HCT116 (cell line): ENCODE data around the gene BORCS5. TPM values are rescaled to one million over a fixed set of nuclear protein-coding genes. Genes with fewer than 3 reads are reported as not detected.

ENCODE experiments used
- ATAC-seq: fragments of 200-7000 bp; cut with Tn5 transposase; 2 replicates; pipeline ENCODE4 v1.9.1; 2020; ENCODE audit warnings: mild to moderate bottlenecking, moderate library complexity
- BruUV-seq: library from RNA; stranded (reverse); fragments of 400-500 nt; replicated peaks from 2 replicates; lab custom pipeline; 2021; lab: Mats Ljungman, UMichigan
- CTCF ChIA-PET: fragments of 300-600 bp; sonication (Branson Sonifier 250); formaldehyde crosslinking; loops from one replicate; lab custom pipeline; 2021; ENCODE audit warnings: antibody characterized with exemption; lab: Charles Lee
- POLR2A ChIA-PET: fragments of 300-600, 350-600 bp; sonication (Branson Sonifier 250); formaldehyde crosslinking; loops from one replicate; lab custom pipeline; 2021; ENCODE audit warnings: antibody characterized with exemption; lab: Charles Lee
- RAD21 ChIA-PET, 2 experiments: fragments of 300-600 bp; sonication (Branson Sonifier 250); formaldehyde crosslinking; loops; one replicate each; lab custom pipeline; 2023; ENCODE audit warnings: low total read pairs in 2 of 2; ENCODE audit not compliant: uncharacterized antibody in 2 of 2, unreplicated experiment in 2 of 2, low non-redundant PET in 1 of 2; lab: Charles Lee
- DNase-seq: peaks from one replicate; pipeline ENCODE4 v3.0.0-alpha.2; 2010; ENCODE audit warnings: low read depth, low spot score
- H2AFZ ChIP-seq: fragments of 200-600 bp; shearing (Covaris generic), sonication (generic); 2 replicates; pipeline ENCODE4 v1.6.1; 2017; ENCODE audit warnings: low read depth, mixed run types, mixed read lengths, antibody characterized with exemption, low read length; ENCODE audit not compliant: poor library complexity, severe bottlenecking
- H3K27ac ChIP-seq: 2 replicates; pipeline ENCODE4 v1.5.1; 2012; ENCODE audit warnings: low read depth, low read length
- H3K27me3 ChIP-seq: fragments of 200-600 bp; sonication (generic); 2 replicates; pipeline ENCODE4 v1.6.1; 2016; ENCODE audit warnings: mixed run types, low read length, mixed read lengths; ENCODE audit not compliant: insufficient read depth
- H3K36me3 ChIP-seq, 2 experiments: fragments of 200-500 bp in 1 of 2; fragments of 200-600 bp in 1 of 2; sonication (Bioruptor generic) in 1 of 2; sonication (generic) in 1 of 2; 2 replicates each; pipeline versions ENCODE4 v1.5.1 to v1.6.1; 2014 to 2016; ENCODE audit warnings: low read length in 2 of 2, inconsistent platforms in 1 of 2, mixed read lengths in 1 of 2, mixed run types in 1 of 2; ENCODE audit not compliant: insufficient read depth in 2 of 2, control insufficient read depth in 1 of 2
- H3K4me1 ChIP-seq, 2 experiments: fragments of 200-600 bp in 1 of 2; sonication (generic) in 1 of 2; 2 replicates each; pipeline versions ENCODE4 v1.5.1 to v1.6.1; 2012 to 2017; ENCODE audit warnings: low read length in 2 of 2, inconsistent platforms in 1 of 2, mild to moderate bottlenecking in 1 of 2, mixed read lengths in 1 of 2, mixed run types in 1 of 2, moderate library complexity in 1 of 2; ENCODE audit not compliant: insufficient read depth in 2 of 2, control insufficient read depth in 1 of 2
- H3K4me2 ChIP-seq: fragments of 200-600 bp; sonication (generic); 2 replicates; pipeline ENCODE4 v1.6.1; 2017; ENCODE audit warnings: mixed run types, low read length, mixed read lengths
- H3K4me3 ChIP-seq, 2 experiments: fragments of 200-600 bp in 1 of 2; sonication (generic) in 1 of 2; replicated peaks in 1 of 2; 2 replicates each; pipeline ENCODE4 v1.5.1; 2011 to 2016; ENCODE audit warnings: low read length in 2 of 2, control low read depth in 1 of 2, low read depth in 1 of 2, mild to moderate bottlenecking in 1 of 2, mixed read lengths in 1 of 2, mixed run types in 1 of 2
- H3K79me2 ChIP-seq: fragments of 200-600 bp; sonication (generic); 2 replicates; pipeline ENCODE4 v1.6.1; 2017; ENCODE audit warnings: mild to moderate bottlenecking, mixed run types, low read length, moderate library complexity, mixed read lengths; ENCODE audit not compliant: insufficient read depth
- H3K9ac ChIP-seq: fragments of 200-600 bp; sonication (generic); 2 replicates; pipeline ENCODE4 v1.6.1; 2016; ENCODE audit warnings: low read length, mixed read lengths
- H3K9me2 ChIP-seq: fragments of 200-600 bp; sonication (generic), shearing (Covaris generic); 2 replicates; pipeline ENCODE4 v1.6.1; 2017; ENCODE audit warnings: mixed run types, mild to moderate bottlenecking, moderate library complexity; ENCODE audit not compliant: insufficient read depth
- H3K9me3 ChIP-seq, 2 experiments: fragments of 200-500 bp in 1 of 2; fragments of 200-600 bp in 1 of 2; sonication (Bioruptor generic) in 1 of 2; sonication (generic) in 1 of 2; 2 replicates each; pipeline ENCODE4 v1.6.1; 2014 to 2017; ENCODE audit warnings: low read length in 2 of 2, mixed read lengths in 2 of 2, inconsistent platforms in 1 of 2, low read depth in 1 of 2, mild to moderate bottlenecking in 1 of 2, mixed run types in 1 of 2, moderate library complexity in 1 of 2; ENCODE audit not compliant: control insufficient read depth in 1 of 2, insufficient read depth in 1 of 2
- H4K20me1 ChIP-seq: fragments of 200-600 bp; sonication (generic), shearing (Covaris generic); 2 replicates; pipeline ENCODE4 v1.6.1; 2017; ENCODE audit warnings: mixed run types, mild to moderate bottlenecking, moderate library complexity; ENCODE audit not compliant: insufficient read depth
- ATF3 ChIP-seq: IDR thresholded peaks from 2 replicates; pipeline ENCODE4 v1.6.1; 2012
- EGR1 ChIP-seq: IDR thresholded peaks from 2 replicates; pipeline ENCODE4 v1.6.1; 2012; ENCODE audit warnings: low read depth
- EZH2 ChIP-seq: fragments of 200-600 bp; sonication (generic); IDR thresholded peaks from 2 replicates; pipeline ENCODE4 v1.6.1; 2017; ENCODE audit warnings: antibody characterized with exemption, mixed run types
- EZH2phosphoT487 ChIP-seq: fragments of 200-600 bp; IDR thresholded peaks from 2 replicates; pipeline ENCODE4 v1.6.1; 2018; ENCODE audit warnings: antibody characterized with exemption, borderline replicate concordance
- JUND ChIP-seq: IDR thresholded peaks from 2 replicates; pipeline ENCODE4 v1.6.1; 2012
- MAX ChIP-seq: IDR thresholded peaks from 2 replicates; pipeline ENCODE4 v1.6.1; 2012
- RAD21 ChIP-seq: IDR thresholded peaks from 2 replicates; pipeline ENCODE4 v1.6.1; 2012; ENCODE audit warnings: low read depth, mild to moderate bottlenecking
- REST ChIP-seq: IDR thresholded peaks from 2 replicates; pipeline ENCODE4 v1.6.1; 2012; ENCODE audit warnings: low read depth
- SIN3A ChIP-seq: IDR thresholded peaks from 2 replicates; pipeline ENCODE4 v1.6.1; 2012; ENCODE audit warnings: low read depth
- SP1 ChIP-seq: IDR thresholded peaks from 2 replicates; pipeline ENCODE4 v1.6.1; 2012; ENCODE audit warnings: low read depth
- TCF7L2 ChIP-seq: IDR thresholded peaks from 2 replicates; pipeline ENCODE4 v1.7.0; 2011; ENCODE audit warnings: borderline replicate concordance, inconsistent platforms; ENCODE audit not compliant: insufficient read depth, insufficient read length; ENCODE audit errors: extremely low read depth
- ZFX ChIP-seq: fragments of 450-650 bp; IDR thresholded peaks from 2 replicates; pipeline ENCODE4 v1.6.1; 2017
- intact Hi-C: fragments of 100-400 bp; cut with micrococcal nuclease; formaldehyde crosslinking; loops from 2 replicates; pipeline ENCODE4 v1.10.0; 2022
- total RNA-seq: library from RNA; stranded (reverse); gene quantifications from one replicate; pipeline ENCODE4 v1.2.1, GENCODE V29; 2021; ENCODE audit not compliant: unreplicated experiment
- TF ChIP-seq, protein P1 (sequence below): IDR thresholded peaks from 2 replicates; pipeline ENCODE4 v1.6.1; 2011; ENCODE audit warnings: mild to moderate bottlenecking, low read length, moderate library complexity; ENCODE audit not compliant: insufficient replicate concordance; ENCODE audit errors: extremely low read depth

Gene BORCS5
- total RNA-seq, 1 experiment from 2014 or later, result 8.7 TPM

DNA sequence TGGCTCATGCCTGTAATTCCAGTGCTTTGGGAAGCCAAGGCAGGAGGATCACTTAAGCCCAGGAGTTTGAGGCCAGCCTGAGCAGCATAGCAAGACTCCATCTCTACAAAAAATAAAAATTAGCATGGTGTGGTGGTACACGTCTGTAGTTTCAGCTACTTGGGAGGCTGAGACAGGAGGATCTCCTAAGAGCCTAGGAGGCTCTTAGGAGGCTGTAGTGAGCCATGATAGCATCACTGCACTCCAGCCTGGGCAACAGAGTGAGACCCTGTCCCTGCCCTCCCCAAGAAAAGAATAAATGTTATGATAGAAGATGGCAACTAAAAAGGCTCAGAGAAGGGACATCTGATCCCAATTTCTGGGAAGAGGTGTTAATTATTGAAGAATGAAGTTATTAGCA lies 3.6 kb upstream of the BORCS5 start:
- peaks cover 8% of the 10 kb centered on the region; the same call in 1 of the 2 replicates for H3K79me2 ChIP-seq
- CTCF ChIA-PET, result no interaction called here
- no peak overlapping the region for H3K27ac ChIP-seq
- BruUV-seq, result no TSS peak
- H3K36me3 ChIP-seq, result no peaks in the 10 kb centered on the region
- H3K4me3 ChIP-seq, result no peak overlapping the region
- no peaks in the 10 kb centered on the region for H3K9me2 ChIP-seq
- no peak for TF ChIP-seq EZH2phosphoT487
- no peak for TF ChIP-seq JUND
- TF ChIP-seq EGR1, result no peak
- H2AFZ ChIP-seq, result no peak overlapping the region
- RAD21 ChIA-PET, result no interaction called here
- no peak overlapping the region for H3K9ac ChIP-seq
- DNase-seq (no peak), ATAC-seq (no peak)
- POLR2A ChIA-PET, result no interaction called here
- peaks cover 5 to 12% of the 10 kb centered on the region in 2 experiments; a peak in 3 of 4 replicates for H3K4me1 ChIP-seq
- no peaks in the 10 kb centered on the region for H4K20me1 ChIP-seq
- H3K27me3 ChIP-seq, result no peaks in the 10 kb centered on the region
- H3K4me2 ChIP-seq, result no peak overlapping the region
- no peaks in the 10 kb centered on the region for H3K9me3 ChIP-seq
- intact Hi-C loops, result no loop called here

- Histone ChIP-seq H4K20me1 (no peaks in the 10 kb centered on the region), H3K9ac (no peak overlapping the region), H2AFZ (no peak overlapping the region), H3K9me2 (no peaks in the 10 kb centered on the region), H3K4me2 (no peak overlapping the region), H3K27me3 (no peaks in the 10 kb centered on the region), H3K36me3 (no peaks in the 10 kb centered on the region), H3K4me3 (no peak overlapping the region), H3K27ac (no peak overlapping the region), H3K4me1 (peaks cover 5 to 15% of the 10 kb centered on the region in 2 experiments; a peak in 3 of 4 replicates), H3K9me3 (no peaks in the 10 kb centered on the region), H3K79me2 (peaks cover 13% of the 10 kb centered on the region)
- CTCF ChIA-PET, result no interaction called here
- POLR2A ChIA-PET, result no interaction called here
- DNase-seq (no peak), ATAC-seq (no peak)
- RAD21 ChIA-PET, result no interaction called here
- intact Hi-C loops, result no loop called here
- BruUV-seq, result no TSS peak
- no peak for TF ChIP-seq MAX
- no peak for TF ChIP-seq ZFX
- TF ChIP-seq SIN3A, result no peak
- TF ChIP-seq TCF7L2, result no peak
- TF ChIP-seq RAD21, result no peak
- TF ChIP-seq ATF3, result no peak
- no peak for TF ChIP-seq SP1
- TF ChIP-seq, protein P1, sequence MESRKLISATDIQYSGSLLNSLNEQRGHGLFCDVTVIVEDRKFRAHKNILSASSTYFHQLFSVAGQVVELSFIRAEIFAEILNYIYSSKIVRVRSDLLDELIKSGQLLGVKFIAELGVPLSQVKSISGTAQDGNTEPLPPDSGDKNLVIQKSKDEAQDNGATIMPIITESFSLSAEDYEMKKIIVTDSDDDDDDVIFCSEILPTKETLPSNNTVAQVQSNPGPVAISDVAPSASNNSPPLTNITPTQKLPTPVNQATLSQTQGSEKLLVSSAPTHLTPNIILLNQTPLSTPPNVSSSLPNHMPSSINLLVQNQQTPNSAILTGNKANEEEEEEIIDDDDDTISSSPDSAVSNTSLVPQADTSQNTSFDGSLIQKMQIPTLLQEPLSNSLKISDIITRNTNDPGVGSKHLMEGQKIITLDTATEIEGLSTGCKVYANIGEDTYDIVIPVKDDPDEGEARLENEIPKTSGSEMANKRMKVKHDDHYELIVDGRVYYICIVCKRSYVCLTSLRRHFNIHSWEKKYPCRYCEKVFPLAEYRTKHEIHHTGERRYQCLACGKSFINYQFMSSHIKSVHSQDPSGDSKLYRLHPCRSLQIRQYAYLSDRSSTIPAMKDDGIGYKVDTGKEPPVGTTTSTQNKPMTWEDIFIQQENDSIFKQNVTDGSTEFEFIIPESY, result no peak
- no peak for TF ChIP-seq EZH2
- no peak for TF ChIP-seq EZH2phosphoT487
- no peak for TF ChIP-seq REST
These were observed 3.1 kb upstream of the BORCS5 start for GRCh38 chr12:12353807-12354206.
